GM21447 (cell line): Measurements from ENCODE around the gene SNX11.
A peak's percentile ranks its signal among the peaks of the same experiment; 100 is the strongest.

ENCODE experiments used
- ATAC-seq: cut with Tn5 transposase; IDR thresholded peaks from one replicate; pipeline ENCODE4 v1.9.1; 2021; ENCODE audit not compliant: unreplicated experiment

Gene SNX11

DNA sequence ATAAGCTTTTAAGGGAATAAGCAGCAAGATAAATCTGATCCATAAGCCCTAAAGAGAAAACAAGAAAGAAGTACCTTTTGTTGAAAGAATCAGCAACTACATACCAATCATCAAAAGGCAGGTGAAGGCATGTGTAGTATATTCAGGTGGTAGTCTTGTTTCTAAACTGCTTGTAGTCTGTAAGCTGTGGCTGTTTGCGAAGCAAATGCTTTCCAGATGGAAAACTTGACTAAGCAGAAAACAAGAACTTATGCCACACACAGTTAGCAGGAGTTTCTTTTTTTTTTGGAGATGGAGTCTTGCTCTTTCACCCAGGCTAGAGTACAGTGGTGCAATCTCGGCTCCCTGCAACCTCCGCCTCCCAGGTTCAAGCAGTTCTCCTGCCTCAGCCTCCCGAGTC is 12.0 kb upstream of the SNX11 start:
- ATAC-seq: no peak

DNA sequence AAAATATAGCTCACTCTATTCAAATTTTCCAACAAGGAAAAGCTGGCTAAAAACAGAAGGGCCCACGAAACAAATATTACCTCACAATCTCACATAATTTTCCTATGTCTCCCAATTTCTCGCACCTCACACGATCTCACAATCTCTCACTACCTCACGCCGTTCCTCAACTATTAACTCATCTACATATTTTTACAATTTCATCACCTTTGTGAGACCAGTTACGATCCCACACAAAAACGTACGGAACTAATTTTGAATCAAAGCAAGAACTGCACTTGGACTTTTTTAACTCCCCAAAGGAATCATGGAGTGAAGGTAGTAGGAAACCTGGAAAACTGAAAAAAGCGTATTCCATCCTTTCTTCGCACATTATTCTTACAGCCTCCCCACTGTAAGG is 7.4 kb upstream of the SNX11 start:
- ATAC-seq: no peak

DNA sequence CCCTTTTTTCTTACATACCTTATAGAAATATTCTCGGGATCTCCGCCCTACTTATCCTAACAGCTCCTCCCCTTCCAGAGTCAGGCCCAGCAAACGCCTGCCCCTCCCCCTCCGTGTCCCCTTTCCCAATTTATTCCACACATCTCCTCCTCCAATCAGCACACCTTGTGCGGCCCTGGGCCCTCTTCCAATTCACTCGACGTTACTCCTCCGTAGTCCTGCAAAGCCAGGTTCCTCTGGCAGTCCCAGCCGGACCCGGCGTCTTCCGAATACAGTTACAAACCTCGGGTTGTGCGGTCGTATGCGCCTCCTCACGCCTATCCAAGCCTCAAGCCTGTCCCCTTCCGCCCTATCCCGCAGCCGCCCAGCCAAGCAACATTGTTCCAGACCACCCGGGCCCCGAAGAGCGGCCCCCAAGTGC is 7.0 kb upstream of the SNX11 start:
- peak; percentile 10 for ATAC-seq

DNA sequence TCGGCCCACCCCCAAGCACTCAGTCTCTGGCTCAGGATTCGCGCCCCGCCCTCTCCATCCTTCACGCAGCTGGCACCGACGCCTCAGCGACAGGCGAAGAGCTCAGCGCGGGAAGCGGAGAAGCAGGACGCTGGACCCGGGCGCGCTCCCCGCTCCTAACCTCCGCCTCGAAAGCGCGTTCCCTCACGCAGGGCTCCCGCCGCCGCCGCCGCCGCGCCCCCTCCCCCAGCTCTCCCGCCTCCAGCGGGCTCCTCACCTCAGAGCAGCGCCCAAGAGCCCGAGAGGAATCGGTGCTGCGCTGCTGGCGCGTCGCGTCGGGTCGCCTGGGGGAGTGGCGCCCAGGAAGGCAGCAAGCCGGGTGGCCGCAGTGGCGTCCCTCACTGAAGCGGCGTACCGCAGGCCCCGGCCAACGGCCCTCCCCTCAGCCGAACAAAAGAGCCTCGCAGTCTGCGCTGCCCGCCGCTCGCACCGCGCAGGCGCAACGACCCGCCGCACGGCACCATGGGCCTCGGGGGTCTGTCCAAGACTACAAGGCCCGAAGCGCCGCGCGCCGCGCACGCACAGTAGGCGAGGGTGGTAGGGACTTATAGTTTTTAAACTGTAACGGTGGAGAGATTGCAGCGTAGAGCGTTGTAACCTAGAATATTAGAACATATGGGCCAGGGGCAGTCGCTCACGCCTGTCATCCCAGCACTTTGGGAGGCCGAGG is 6.4 kb upstream of the SNX11 start, which contains the start of gene CBX1:
Gene CBX1 (minus strand): TSS at position 467 of the 709 bp plus-strand sequence. CDS start 24,474 bp downstream, outside the sequence.
- ATAC-seq: peak; percentile 86

DNA sequence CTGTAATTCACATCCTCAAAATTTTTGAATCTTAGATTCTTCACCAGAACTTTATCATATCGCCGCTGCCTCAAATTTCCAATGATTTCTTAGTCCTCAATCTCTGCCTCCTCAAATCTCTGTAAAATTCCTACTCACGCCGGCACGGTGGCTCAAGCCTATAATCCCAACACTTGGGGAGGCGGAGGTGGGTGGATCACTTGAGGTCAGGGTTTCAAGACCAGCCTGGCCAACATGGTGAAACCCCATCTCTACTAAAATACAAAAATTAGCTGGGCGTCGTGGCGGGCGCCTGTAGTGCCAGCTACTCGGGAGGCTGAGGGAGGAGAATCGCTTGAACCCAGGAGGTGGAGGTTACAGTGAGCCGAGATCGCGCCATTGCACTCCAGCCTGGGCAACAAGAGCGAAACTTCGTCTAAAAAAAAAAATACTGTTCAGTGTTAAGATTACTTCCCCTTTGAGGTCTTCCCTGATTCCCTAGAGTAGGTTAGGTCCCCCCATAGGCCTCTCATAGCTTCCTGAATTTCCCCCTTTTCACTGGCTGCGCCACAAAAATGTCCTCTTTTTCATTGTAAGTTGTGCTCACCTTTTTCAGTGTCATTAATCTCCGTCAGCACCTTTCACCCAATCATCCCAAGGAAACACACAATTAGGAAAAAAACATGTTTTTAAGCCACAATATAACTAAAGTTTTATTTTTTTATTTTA is 5.4 kb upstream of the SNX11 start:
- no peak for ATAC-seq

DNA sequence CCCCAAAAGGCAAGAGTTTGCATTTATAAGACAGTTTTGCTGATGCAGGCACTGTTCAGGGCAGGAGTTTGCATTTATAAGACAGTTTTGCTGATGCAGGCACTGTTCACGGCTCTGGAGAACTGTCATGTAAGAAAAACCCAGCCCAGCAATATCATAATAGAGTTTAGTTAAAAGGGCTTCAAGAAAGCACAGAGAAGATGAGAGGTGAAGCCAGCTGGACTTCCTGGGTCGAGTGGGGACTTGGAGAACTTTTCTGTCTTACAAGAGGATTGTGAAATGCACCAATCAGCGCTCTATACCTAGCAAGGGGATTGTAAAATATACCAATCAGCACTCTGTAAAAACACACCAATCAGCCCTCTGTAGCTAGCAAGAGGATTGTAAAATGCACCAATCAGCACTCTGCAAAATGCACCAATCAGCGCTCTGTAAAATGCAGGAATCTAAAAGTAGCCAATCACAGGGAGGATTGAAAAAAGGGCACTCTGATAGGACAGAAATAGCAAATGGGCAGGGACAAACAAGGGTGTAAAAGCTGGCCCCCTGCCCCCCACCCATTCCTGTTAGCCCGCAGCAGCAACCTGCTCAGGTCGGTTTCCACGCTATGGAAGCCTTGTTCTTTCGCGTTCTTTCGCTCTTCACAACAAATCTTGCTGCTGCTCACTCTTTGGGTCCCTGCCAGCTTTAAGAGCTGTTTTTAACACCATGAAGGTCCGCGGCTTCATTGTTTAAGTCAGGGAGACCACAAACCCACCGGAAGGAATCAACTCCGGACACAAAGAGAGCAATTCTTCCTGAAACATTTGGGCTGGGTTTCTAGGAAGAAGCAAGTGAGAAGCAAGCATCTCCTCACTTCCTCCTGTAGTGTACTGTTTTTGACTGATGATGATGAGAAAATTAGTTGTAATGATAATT is 4.5 kb upstream of the SNX11 start:
- ATAC-seq: no peak

DNA sequence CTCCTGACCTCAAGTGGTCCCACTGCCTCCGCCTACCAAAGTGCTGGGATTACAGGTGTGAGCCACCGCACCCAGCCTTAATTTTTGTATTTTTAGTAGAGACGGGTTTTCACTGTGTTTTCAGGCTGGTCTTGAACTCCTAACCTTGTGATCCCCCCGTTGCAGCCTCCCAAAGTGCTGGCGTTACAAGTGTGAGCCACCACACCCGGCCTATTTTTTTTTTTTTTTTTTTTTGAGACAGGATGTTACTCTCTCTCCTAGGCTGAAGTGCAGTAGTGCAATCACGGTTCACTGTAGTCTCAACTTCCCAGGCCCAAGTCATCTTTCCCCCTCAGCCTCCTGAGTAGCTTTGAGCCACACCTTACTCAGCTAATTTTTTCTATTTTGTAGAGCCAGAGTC is 3.1 kb upstream of the SNX11 start:
- ATAC-seq: no peak

DNA sequence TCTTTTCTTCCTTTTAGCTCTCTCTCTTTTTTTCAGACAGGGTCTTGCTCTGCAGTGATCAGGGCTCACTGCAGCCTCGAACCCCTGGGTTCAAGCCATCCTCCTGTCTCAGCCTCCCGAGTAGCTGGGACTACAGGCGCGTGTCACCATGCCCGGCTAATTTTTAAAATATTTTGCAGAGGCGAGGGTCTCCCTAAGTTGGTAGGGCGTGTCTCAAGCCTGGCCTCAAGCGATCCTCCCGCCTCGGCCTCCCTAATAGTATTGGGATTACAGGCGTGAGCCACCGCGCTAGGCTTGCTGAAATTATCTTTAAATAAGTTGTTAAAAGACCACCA is 797 bp upstream of the SNX11 start:
- ATAC-seq: no peak

DNA sequence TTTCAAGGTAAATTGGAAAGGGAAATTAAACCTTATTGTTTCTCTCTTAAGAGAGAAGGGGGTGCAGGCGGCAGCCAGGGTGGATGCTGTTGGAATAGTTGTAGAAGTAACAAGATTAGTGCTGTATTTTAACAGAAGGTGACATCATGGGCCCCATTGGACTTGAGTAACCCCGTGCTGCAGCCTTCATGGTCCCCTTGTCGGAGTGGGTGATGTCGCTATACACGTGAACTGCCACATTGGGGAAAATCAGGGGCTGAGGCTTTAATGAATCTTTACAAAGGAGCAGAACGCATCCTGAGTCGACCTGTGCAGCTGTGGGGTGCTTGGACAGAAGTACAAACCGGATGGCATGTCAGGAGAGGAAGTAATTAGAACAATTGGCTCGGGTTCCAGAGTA is 3.2 kb downstream of the SNX11 start:
- ATAC-seq: no peak

DNA sequence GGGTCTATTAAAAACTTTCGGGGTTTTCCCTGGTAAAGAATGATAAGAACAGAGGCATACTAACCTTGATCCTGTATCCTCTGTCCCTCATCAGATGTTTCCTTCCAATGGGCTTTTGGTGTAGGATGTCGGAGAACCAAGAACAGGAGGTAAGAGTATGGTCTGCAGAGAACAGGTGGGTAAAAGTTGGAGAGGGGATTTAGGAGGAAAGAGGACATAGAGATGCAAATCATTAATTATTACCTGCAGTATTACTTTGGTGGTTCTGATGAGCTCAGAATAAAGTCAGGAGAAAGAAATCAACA is 4.3 kb downstream of the SNX11 start:
- no peak for ATAC-seq

DNA sequence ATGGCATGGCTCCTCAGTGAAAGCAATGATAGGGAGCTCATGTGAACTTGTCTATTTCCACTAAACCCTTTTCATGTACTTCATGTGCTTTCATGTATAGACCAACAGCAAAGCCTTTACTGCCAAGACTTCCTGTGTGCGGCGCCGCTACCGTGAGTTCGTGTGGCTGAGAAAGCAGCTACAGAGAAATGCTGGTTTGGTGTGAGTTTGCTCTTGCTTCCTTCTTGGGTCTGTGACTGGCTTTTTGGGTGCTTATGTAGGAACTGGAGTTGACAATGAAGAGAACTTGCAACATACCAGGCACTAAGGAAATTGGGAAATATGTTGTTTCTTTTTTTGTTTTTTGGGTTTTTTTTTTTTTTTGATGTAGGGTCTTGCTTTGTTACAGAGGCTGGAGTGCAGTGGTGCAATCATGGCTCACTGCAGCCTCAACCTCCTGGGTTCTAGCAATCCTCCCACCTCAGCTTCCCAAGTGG is 5.7 kb downstream of the SNX11 start:
- no peak for ATAC-seq

DNA sequence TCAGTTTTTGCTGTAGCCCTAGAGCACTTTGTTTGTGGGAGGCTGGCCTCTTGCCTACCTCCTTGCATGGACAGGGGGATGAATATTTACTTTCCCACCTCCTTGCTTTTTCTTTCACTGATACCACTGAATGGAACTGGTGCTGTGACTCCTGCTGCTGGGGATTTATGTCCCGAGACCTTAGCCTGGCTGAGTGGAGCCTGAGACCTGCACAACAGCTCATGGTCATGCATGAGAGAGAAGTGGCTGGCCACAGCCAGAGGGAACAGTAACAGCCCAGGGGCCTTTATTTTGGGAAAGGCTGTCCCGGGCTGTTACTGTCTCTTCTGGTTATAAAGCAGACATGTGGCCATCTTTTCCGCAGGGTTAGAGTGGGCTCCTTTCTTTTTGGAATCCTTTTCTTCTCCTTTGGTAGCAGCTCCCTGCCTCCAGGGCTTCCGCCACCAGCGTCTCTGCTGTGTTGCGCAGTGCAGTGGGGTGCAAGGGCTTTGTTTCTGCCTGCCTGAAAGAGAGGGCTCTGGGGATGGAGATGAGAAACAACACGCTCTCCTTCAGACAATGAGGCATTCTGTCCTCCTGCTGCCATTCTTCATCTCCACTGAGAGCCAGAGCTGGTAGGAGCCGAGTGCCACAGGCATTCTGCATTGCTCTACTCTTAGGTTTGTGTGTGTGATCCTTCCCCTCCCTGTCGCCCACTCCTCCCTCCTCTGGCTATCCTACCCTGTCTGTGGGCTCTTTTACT is 14.5 kb downstream of the SNX11 start:
- ATAC-seq: no peak

DNA sequence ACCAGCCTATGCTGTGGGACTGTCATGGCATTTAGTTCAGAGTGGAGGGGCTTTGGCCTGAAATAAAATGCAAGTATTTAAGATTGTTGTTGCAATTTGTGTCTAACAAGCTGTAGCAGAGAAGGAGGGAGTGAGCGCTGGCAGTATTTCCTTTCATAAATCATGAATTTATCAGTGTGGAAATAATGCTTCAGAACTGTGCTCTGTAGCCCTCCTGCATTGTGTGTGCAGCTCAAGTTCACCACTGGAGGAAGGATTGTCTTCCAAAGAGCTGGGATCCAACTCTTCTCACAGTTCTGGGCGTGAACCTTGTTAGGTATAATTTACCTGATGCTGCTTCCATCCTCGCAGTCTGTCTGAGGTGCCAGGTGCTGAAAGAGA is 15.1 kb downstream of the SNX11 start:
- no peak for ATAC-seq

DNA sequence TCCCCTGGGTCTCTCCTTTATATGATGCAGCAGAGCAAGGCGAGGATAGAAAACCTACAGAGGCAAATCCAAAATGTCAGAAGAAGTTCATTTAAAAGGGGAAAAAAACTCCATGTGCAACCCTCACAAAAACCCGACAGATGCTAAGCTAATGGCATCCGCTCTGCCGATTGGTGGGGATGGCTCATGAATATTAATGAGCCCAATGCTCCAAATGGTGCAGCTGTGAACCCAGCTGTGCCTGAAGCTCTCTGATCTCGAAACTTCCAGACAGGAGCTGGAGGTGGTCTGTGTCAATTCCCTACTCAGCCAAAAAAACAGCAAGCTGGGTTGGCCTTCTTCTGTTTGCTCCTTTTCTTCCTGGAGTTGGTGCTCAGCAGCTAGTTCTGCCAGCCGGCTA is 15.5 kb downstream of the SNX11 start:
- ATAC-seq: no peak

DNA sequence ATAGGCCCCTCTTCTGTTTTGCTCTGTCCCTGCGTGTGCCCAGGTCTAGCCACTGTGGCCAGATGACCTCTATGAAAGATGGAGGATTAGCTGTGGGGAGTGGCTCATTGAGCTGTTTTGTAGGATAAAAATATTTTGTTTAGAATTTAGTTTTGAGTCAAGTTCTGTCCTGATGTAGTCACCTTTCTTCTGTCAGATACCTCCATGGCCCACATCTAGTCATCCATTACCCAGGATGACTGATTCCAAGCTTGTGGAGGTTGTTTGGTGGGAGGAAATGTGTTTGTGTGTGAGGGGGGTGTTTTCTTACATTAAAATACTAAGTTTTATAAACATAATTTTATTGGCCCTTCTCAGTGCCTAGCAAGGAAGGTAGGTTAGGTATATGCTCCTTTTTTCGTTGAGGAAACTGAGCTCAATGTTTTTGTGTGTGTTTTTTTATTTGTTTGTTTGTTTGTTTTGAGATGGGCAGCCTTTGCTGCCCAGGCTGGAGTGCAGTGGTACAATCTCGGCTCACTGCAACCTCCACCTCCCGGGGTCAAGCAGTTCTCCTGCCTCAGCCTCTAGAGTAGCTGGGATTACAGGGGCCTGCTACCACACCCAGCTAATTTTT is 16.3 kb downstream of the SNX11 start:
- no peak for ATAC-seq

DNA sequence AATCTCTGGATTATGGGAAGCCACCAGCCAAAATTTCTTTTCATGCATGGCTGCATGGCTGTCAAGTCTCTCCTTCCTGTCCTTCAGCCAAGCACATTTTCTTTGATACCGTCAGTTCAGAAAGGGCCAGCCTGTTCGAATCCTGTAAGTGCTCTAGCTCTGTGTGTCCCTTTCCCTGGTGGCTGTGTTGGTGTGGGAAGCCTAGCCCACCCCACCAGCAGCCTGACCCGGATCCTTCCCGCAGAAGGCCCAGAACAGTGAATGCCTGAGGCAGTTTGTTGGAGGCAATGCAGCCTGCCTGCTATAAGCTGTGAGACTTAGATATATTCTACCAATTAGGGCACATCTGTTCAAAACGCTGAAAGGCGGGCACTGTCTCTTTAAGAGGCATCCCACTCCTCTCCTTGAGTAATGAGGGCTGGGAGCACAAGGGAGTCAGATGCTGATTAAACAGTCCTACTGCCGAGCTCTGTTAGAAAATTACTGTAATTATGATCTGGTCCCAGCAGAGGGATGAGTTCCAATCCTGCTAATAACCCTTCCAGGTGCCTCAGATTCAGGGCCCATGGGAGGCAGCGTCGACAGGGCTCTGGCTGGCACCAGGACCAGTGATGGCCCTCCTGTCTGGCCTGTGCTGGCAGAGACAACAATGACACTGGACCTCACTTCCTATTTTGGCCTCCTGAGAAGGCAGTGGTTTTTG is 18.4 kb downstream of the SNX11 start:
- ATAC-seq: no peak

DNA sequence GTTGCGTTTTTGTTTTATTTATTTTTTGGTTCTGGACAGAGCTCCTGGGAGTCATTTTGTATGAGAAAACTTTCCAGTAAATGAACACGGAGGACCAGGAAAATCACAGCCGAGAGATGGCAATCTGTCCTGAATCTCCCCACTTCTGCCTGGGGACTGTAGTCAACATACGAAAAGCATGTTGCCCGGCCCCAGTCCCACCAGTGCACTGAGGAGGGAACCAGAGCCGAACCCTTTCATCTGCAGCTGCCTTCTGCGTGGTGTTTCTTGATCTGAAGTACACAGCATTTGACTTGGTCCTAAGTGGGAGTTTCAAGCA is 18.9 kb downstream of the SNX11 start:
- ATAC-seq: no peak

DNA sequence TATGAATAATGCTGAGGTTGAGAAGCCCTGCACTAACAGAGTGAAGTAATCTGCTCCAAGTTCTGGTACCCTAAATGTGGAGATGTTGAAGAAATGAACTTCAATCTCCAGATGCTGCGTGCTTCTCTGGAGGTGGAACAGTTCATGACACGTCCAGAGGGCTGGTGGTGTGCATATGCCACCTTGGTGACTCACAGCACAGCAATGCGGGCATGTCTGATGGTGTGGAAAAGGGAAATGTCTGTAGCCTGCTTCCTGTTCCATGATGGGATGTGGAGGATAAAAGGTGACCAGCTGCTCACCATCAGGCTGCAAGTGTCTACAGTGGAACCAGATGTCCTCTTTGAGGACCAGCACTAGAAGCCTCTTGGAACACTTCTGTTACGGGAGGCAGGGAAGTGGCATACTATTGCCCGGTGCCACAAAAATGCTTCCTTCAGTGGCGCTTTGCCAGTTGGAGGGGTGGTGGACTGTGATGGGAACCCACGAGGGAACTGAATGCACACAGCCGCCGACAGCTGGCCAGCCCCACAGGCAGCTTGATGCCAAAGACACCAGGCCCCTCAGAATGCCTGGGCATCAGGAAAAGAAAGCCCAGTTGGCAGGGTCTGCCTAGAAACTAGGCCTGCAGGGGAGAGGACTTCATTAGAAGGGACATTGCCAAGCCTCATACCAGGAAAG is 19.9 kb downstream of the SNX11 start:
- no peak for ATAC-seq

DNA sequence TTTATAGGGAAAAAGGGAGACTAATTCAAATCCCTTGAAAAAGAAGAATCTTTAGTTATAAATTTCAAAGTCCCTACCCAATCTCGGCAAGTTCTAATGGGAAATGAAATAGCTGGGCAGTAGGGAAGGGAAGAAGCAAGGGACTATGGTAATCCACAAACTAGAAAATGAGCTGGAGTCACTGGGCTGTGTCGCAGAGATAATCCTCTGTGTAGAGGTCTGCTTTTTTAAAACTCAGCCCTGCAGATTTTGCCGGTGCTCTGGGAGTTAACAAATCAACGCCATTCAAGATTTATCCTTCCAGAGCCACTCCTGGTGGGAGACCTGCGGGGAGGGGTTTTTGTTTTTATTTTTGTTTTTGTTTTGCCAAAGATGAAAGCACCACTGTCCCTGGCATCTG is 20.8 kb downstream of the SNX11 start:
- ATAC-seq: no peak

DNA sequence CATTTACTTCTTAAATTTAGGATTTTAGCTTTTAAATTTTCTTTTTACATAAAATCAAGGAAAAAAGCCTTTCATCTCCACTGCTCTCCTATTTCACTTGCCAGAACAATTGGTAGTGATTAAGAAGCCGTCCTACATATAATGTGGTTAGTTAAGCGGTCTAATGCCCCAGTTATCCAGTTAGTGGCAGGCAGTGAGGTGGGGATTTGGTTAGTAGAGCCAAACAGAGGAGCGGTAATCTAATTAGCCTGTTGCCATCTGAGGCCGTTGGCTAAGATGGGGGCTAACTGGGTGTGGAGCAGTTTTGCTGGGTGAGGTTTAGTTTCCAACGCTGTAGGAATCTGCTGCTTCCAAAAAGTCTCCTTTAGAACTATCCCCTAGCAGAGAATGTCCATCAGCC is 22.4 kb downstream of the SNX11 start:
- ATAC-seq: no peak
